GM21423 (cell line): ENCODE results near the gene GNAI3.
"Not testable (repeated sequence)": the region's sequence is repeated elsewhere in the genome, so short reads cannot be mapped to it uniquely, and the experiment has no call there.

ENCODE experiments used
- ATAC-seq: cut with Tn5 transposase; IDR thresholded peaks from one replicate; pipeline ENCODE4 v1.9.1; 2021; ENCODE audit warnings: mild to moderate bottlenecking, moderate library complexity; ENCODE audit not compliant: unreplicated experiment

The GNAI3 gene

DNA sequence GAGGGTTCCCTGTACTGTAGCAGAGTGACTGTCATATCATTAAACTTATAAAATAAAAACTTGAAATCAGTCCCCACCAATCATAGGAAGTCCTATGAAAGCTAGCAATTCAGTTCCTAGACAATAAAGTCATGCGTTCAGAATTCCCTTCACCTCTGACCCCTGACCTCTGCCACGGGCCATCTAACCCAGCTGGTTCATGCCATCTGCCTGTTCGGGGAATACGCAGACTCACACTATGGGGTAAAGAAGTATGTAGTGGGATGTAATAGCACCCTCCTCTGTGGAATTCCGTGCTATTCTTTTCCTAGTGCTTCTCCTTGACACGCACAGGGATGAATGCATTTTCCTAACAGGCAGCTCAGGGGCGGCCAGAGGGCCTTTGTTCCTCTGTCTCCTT is 109.6 kb downstream of the GNAI3 start:
- ATAC-seq: no peak

DNA sequence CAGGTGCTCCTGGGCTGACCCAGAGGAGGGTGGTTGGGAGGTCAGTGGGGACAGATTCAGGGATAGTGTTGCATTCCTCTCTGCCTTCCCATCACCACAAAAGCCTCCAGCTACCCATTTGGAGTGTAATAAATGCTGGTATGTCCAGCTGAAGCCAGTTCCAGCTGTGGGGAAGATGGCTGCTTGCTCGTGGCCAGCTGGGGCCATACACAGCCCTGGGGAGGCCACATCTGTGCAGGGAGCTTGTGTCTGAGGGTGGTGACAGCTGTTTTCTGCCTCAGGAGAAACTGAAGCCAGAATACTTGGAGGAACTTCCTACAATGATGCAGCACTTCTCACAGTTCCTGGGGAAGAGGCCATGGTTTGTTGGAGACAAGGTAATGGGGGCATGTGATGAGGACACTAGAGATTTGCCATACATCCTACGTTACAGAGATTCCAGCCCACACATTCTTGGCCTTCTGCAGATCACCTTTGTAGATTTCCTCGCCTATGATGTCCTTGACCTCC is 110.2 kb downstream of the GNAI3 start:
- ATAC-seq: no peak

DNA sequence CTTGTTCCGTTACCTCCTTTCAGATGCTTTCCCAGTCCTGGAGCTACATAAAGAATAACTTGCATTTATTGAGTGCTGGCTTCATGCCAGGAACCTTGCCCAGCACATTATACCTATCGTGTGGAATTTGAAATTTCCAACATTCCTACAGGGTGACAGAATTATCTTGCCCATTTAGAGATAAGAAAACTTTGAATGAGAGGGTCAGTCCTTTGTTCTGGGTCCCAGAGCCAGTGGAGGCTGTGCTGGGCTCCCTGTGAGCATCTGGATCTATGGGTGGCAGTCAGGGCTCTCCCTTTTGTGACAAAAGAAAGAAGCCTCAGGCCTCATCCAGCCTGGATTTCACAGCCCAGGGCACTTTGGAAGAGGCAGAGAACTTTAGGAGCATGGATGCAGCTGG is 110.7 kb downstream of the GNAI3 start:
- no peak for ATAC-seq

DNA sequence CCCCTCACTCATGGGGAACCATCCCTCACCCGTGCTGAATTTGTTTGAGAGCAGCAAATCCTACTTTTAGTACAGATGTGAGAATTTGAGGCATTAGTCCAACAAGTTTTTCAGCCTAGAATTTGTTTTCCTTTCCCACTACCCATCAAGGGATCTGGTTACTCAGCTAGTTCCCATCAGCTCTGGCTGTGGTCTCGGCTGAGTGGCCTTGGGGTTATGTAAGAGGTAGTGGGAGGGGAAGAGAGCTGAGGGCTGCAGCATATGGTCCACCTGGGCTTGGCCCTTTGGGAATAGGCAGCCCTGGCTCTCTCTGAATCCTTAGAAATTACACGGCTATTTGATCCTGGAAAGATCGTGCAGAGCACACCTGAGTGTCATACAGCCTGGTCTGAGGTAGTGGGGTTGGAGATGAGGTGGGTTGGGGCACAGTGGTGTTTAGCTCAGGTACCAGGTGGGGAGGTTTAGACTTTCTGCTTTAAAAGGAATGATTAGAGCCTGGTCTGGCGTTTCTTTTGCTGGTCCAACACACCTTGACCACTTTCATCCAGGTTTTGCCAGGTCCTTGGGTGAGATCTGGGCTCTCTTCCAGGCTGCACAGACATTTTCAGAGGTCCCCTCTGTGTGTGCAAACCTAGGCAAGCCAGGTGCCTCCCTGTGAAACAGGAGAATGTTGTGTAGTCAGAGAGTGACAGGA is 111.7 kb downstream of the GNAI3 start:
- no peak for ATAC-seq

DNA sequence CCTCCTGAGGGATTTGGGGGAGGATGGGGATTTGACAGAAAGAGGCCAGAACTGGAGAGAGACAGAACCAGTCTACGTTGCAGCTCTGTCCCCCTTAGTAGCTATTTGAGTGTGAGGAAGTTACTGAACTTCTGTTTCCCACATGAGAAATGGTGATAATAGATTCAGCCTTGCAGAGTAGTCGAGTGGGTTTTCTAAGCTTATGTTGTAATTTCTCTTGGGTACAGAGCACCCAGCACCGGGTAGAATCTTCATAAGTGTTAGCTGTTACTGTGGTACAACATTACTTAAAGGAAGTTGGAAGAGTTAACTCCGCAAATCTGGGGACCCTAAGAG is 112.2 kb downstream of the GNAI3 start:
- ATAC-seq: not testable (repeated sequence)

DNA sequence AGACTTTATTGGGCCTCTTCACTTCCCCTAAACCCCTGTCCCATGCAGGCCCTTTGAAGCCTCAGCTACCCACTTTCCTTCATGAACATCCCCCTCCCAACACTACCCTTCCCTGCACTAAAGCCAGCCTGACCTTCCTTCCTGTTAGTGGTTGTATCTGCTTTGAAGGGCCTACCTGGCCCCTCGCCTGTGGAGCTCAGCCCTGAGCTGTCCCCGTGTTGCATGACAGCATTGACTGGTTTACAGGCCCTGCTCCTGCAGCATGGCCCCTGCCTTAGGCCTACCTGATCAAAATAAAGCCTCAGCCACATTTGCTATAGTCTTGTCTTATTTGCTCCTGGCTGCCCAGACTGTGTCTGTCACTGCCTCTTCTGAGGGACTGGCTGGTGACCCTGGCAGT is 113.0 kb downstream of the GNAI3 start:
- ATAC-seq: no peak

DNA sequence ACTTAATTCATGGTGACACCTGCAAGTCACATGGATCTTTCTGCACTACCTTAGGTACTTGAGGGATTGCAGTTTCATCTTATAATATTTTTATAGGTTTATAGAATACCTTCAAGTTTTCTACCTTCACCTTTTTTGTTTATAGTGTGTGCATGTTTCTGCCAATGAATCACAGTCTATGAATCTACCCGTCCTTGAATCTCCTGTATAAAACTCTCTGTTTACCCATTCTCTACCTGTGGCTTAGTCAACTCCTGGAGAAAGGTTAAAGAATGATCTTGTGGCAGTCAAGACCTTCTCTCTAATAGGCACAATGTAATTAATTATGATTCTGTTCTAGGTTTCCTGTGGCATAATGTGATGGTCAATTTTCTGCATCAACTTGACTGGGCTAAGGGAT is 116.3 kb downstream of the GNAI3 start:
- ATAC-seq: no peak

DNA sequence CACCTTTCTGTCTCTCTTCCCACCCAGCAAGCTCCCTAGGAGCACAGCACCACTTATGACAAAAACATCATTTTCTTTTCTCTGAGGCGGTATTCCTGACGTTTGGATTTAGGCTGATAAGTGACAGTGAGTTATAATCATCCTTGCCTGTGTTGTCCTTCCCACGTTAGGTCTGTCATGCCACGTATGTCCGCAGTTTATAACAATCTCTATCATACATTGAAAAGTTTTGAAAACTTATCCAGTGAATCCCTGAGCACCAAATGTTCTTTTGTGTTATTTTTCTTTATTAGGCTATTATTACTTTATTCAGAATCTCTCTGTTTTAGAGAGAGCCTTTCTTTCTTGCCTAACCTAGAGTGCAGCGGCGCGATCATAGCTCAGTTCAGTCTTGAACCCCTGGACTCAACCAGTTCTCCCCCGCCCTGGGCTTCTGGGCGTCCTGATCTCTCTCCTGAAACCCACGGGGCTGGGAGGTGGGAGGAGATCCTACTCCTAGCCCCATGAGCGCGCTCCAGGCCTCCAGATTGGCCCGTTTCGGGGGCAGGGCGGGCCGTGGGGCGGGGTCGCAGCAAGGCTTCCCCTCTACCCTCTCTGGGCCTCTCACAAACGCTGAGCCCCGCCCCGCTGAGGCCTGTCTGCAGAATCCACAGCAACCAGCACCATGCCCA is 119.2 kb downstream of the GNAI3 start, which contains the start of gene GSTM2:
Gene GSTM2, plus strand, starts transcription at position 606 of the 671 bp plus-strand sequence. Its CDS starts 59 bp downstream, at position 665.
- peak; percentile 88 for ATAC-seq
